K562 (cell line): Measurements from ENCODE around the gene MSH3. TPM values are rescaled to one million over a fixed set of nuclear protein-coding genes. Genes with fewer than 3 reads are reported as not detected.

Source experiments
- ATAC-seq: fragments of 200-7000 bp; cut with Tn5 transposase; 3 replicates; pipeline ENCODE4 v1.9.1; 2020; ENCODE audit warnings: moderate library complexity
- BruUV-seq: library from RNA; stranded (reverse); fragments of 400-500 nt; replicated peaks from 2 replicates; lab custom pipeline; 2021; lab: Mats Ljungman, UMichigan
- CTCF ChIA-PET: fragments of 300-600 bp; formaldehyde crosslinking; extraction: SDS; loops from one replicate; lab custom pipeline; 2021; ENCODE audit warnings: low intra/inter-chr PET ratio; lab: Yijun Ruan, JAX
- POLR2A ChIA-PET: fragments of 300-600, 350-650 bp; sonication (Branson Sonifier 250); formaldehyde crosslinking; extraction: SDS; loops from one replicate; lab custom pipeline; 2021; ENCODE audit warnings: antibody characterized with exemption, inconsistent platforms; lab: Yijun Ruan, JAX
- DNase-seq, 4 experiments: peaks; one replicate each; pipeline versions ENCODE4 v3.0.0 to v3.0.0-alpha.2; 2011 to 2018; ENCODE audit warnings: low spot score in 3 of 4, mixed read lengths in 3 of 4; ENCODE audit errors: extremely low read depth in 1 of 4
- FAIRE-seq: peaks from 2 replicates; lab custom pipeline; 2011; peaks lifted over from hg19 to GRCh38; lab: Jason Lieb, UNC
- H2AFZ ChIP-seq: 2 replicates; pipeline ENCODE4 v1.6.0; 2011; ENCODE audit warnings: low read depth, low read length, control low read depth, inconsistent platforms
- H3K27ac ChIP-seq: fragments of 200-600 bp; 3 replicates; pipeline ENCODE4 v1.8.0; 2011; ENCODE audit warnings: low read depth, mild to moderate bottlenecking, control low read depth, inconsistent platforms, low read length, moderate library complexity, mixed read lengths; ENCODE audit errors: extremely low read depth
- H3K27me3 ChIP-seq, 2 experiments: fragments of 300-600 bp in 1 of 2; 2 replicates in 1 of 2; 3 replicates in 1 of 2; pipeline versions ENCODE4 v1.6.0 to v1.8.0; 2011; ENCODE audit warnings: inconsistent platforms in 2 of 2, low read length in 2 of 2, mild to moderate bottlenecking in 1 of 2, mixed read lengths in 1 of 2, moderate library complexity in 1 of 2; ENCODE audit not compliant: control insufficient read depth in 2 of 2, insufficient read depth in 2 of 2
- H3K36me3 ChIP-seq: fragments of 300-600 bp; 3 replicates; pipeline ENCODE4 v1.8.0; 2011; ENCODE audit warnings: mild to moderate bottlenecking, low read length, inconsistent platforms; ENCODE audit not compliant: control insufficient read depth, insufficient read depth
- H3K4me1 ChIP-seq, 2 experiments: fragments of 200-600 bp in 1 of 2; replicated peaks in 1 of 2; 2 replicates in 1 of 2; 3 replicates in 1 of 2; pipeline versions ENCODE4 v1.5.1 to v1.8.0; 2011; ENCODE audit warnings: inconsistent platforms in 2 of 2, low read length in 2 of 2, mild to moderate bottlenecking in 1 of 2, mixed read lengths in 1 of 2, moderate library complexity in 1 of 2; ENCODE audit not compliant: control insufficient read depth in 2 of 2, insufficient read depth in 2 of 2
- H3K4me2 ChIP-seq: 2 replicates; pipeline ENCODE4 v1.6.1; 2011; ENCODE audit warnings: low read length, control low read depth, inconsistent platforms, mixed read lengths; ENCODE audit not compliant: insufficient read depth
- H3K4me3 ChIP-seq: fragments of 200-600 bp; sonication (generic), shearing (Covaris generic); 2 replicates; pipeline ENCODE4 v1.5.1; 2016; ENCODE audit warnings: control low read depth, inconsistent platforms
- H3K79me2 ChIP-seq: fragments of 200-600 bp; 3 replicates; pipeline ENCODE4 v1.8.0; 2011; ENCODE audit warnings: low read length, inconsistent platforms; ENCODE audit not compliant: control insufficient read depth, insufficient read depth
- H3K9ac ChIP-seq, 2 experiments: 2 replicates each; pipeline versions ENCODE4 v1.6.0 to v1.6.1; 2011; ENCODE audit warnings: low read depth in 2 of 2, low read length in 2 of 2, control low read depth in 1 of 2, inconsistent platforms in 1 of 2, mild to moderate bottlenecking in 1 of 2, mixed read lengths in 1 of 2; ENCODE audit not compliant: insufficient read depth in 1 of 2
- H3K9me1 ChIP-seq: one replicate; pipeline ENCODE4 v1.6.0; 2011; ENCODE audit warnings: inconsistent platforms, mild to moderate bottlenecking, low read length, moderate library complexity; ENCODE audit not compliant: control insufficient read depth, insufficient read depth
- H3K9me3 ChIP-seq: replicated peaks from 2 replicates; pipeline ENCODE4 v1.5.1; 2011; ENCODE audit warnings: low read depth, low read length, inconsistent platforms; ENCODE audit not compliant: control insufficient read depth, insufficient read depth
- H4K20me1 ChIP-seq: replicated peaks from 2 replicates; pipeline ENCODE4 v1.6.1; 2011; ENCODE audit warnings: low read length, inconsistent platforms, mixed read lengths; ENCODE audit not compliant: control insufficient read depth, insufficient read depth
- C11orf30 ChIP-seq: fragments of 450-650 bp; IDR thresholded peaks from 2 replicates; pipeline ENCODE4 v1.6.1; 2016; ENCODE audit warnings: low read depth, mild to moderate bottlenecking
- MCM5 ChIP-seq: fragments of 450-650 bp; IDR thresholded peaks from 2 replicates; pipeline ENCODE4 v1.6.1; 2016; ENCODE audit warnings: low read depth
- SRSF1 ChIP-seq: fragments of 200-400 bp; formaldehyde crosslinking; IDR thresholded peaks from 2 replicates; pipeline ENCODE4 v1.6.1; 2017; ENCODE audit warnings: mild to moderate bottlenecking, low read depth, low read length, moderate library complexity
- ZC3H11A ChIP-seq: IDR thresholded peaks from 2 replicates; pipeline ENCODE4 v1.6.1; 2012; ENCODE audit warnings: low read depth, low read length, improper control_type of control experiment
- ZNF316 ChIP-seq: fragments of 450-650 bp; IDR thresholded peaks from 2 replicates; pipeline ENCODE4 v1.6.1; 2016
- WGBS: fragments of 100-300 bp; shearing (Covaris generic); methylation state at CpG from one replicate; pipeline ENCODE4 v1.1.6; 2016; ENCODE audit warnings: low coverage, mixed read lengths; ENCODE audit not compliant: insufficient coverage; ENCODE audit errors: missing lambda C conversion rate; 5-methylcytosine and 5-hydroxymethylcytosine counted together
- in situ Hi-C: fragments of 300-500 bp; cut with MboI; formaldehyde crosslinking; loops from 4 replicates; pipeline ENCODE4 v1.15.0; 2018; ENCODE audit warnings: inconsistent platforms, mixed read lengths
- intact Hi-C: fragments of 100-400 bp; cut with micrococcal nuclease; formaldehyde crosslinking; loops from 2 replicates; pipeline ENCODE4 v1.14.2; 2022
- polyA plus RNA-seq, 8 experiments: library from polyadenylated mRNA; depleted of rRNA in 4 of 8; stranded (reverse) in 5 of 8; unstranded in 3 of 8; fragments of >200 nt; fragmentation: Nextera tagmentation in 2 of 8; fragmentation: Illumina TruSeq in 1 of 8; extraction: Ambion mirVana in 2 of 8; extraction: Trizol in 1 of 8; gene quantifications; 2 replicates each; pipeline versions ENCODE4 v1.2.1 to v1.2.3, GENCODE V29; 2011 to 2014; ENCODE audit warnings: inconsistent platforms in 1 of 8, missing spikeins in 1 of 8
- total RNA-seq, 7 experiments: library from RNA; depleted of rRNA in 6 of 7; stranded (reverse); fragments of >200 nt in 6 of 7; fragmentation: Illumina TruSeq in 2 of 7; extraction: Trizol in 2 of 7; gene quantifications; 2 replicates each; pipeline versions ENCODE4 v1.2.1 to v1.2.3, GENCODE V29; 2011 to 2021; ENCODE audit warnings: low replicate concordance in 1 of 7

MSH3 gene
- total and polyA plus RNA-seq, 9 of the 15 experiments (the other 6 are each of a cell fraction or from before 2014, with no cell fraction given): 3.9 to 17.2 (median 13.2) TPM

- H2AFZ ChIP-seq: no peak overlapping the region
- CTCF ChIA-PET: no interaction called here
- WGBS: 98% methylated on average over 5 of the region's 7 CpGs
- H3K9ac ChIP-seq: no peak overlapping the region
- H3K9me3 ChIP-seq: no peaks in the 10 kb centered on the region
- H3K9me1 ChIP-seq: no peaks in the 10 kb centered on the region
- H3K4me2 ChIP-seq: no peak overlapping the region
- POLR2A ChIA-PET: no interaction called here
- H3K27ac ChIP-seq: no peak overlapping the region
- no TSS peak for BruUV-seq
- DNase-seq (no peak), FAIRE-seq (no peak), ATAC-seq (no peak)
- intact Hi-C loops (no loop called here), in situ Hi-C loops (no loop called here)
- no peak overlapping the region for H3K4me3 ChIP-seq
- no peaks in the 10 kb centered on the region for H3K79me2 ChIP-seq
- no peaks in the 10 kb centered on the region for H4K20me1 ChIP-seq
- TF ChIP-seq ZC3H11A (peak; percentile 80; the same call in 1 of the 2 replicates), SRSF1 (no peak)
- peaks cover 22% of the 10 kb centered on the region; the same call in 2 of the 3 replicates for H3K36me3 ChIP-seq
- H3K4me1 ChIP-seq: no peaks in the 10 kb centered on the region
- no peaks in the 10 kb centered on the region for H3K27me3 ChIP-seq
These were observed 68.5 kb downstream of the MSH3 start for GRCh38 chr5:80722916-80723315.

GRCh38 chr5:80725446-80725845 is 71.0 kb downstream of the MSH3 start:
- Histone ChIP-seq H3K9ac (no peak overlapping the region), H3K27ac (no peak overlapping the region), H3K4me3 (no peak overlapping the region), H3K4me1 (no peaks in the 10 kb centered on the region), H3K4me2 (no peak overlapping the region), H3K9me1 (no peaks in the 10 kb centered on the region), H2AFZ (no peak overlapping the region), H3K9me3 (no peaks in the 10 kb centered on the region), H3K79me2 (no peaks in the 10 kb centered on the region), H4K20me1 (no peaks in the 10 kb centered on the region), H3K27me3 (no peaks in the 10 kb centered on the region), H3K36me3 (peaks cover 33% of the 10 kb centered on the region)
- WGBS: 98% methylated on average over 6 of the region's 6 CpGs
- FAIRE-seq: no peak
- ATAC-seq: no peak
- ChIA-PET CTCF (no interaction called here), POLR2A (interaction anchor here (1.0 to 1.2 kb wide), 2 partner anchors 9 to 16 kb away, joined by 3 to 4 read pairs; no protein-coding TSS in a partner anchor)
- no peak for DNase-seq
- BruUV-seq: no TSS peak
- in situ Hi-C loops: no loop called here
- intact Hi-C loops: no loop called here
- TF ChIP-seq ZNF316 (peak; percentile 53; the same call in 1 of the 2 replicates), MCM5 (no peak), C11orf30 (peak; percentile 10; the same call in 1 of the 2 replicates)
